Fibroblast of lung (primary cell): ENCODE results near the gene KLHL41. TPM values are rescaled to one million over a fixed set of nuclear protein-coding genes. Genes with fewer than 3 reads are reported as not detected.
"Not testable (repeated sequence)": the region's sequence is repeated elsewhere in the genome, so short reads cannot be mapped to it uniquely, and the experiment has no call there.

ENCODE experiments used
- DNase-seq, 2 donors: peaks; one replicate each; pipeline versions ENCODE4 v3.0.0 to v3.0.0-alpha.2; 2010; ENCODE audit warnings: low read depth in 2 of 2
- H2AFZ ChIP-seq: 2 replicates; pipeline ENCODE4 v1.5.1; 2012; ENCODE audit warnings: low read length, control low read depth, inconsistent platforms
- H3K27ac ChIP-seq: 2 replicates; pipeline ENCODE4 v1.5.1; 2011; ENCODE audit warnings: low read length, control low read depth; ENCODE audit not compliant: insufficient read depth
- H3K27me3 ChIP-seq: 2 replicates; pipeline ENCODE4 v1.5.1; 2011; ENCODE audit warnings: mild to moderate bottlenecking, low read length; ENCODE audit not compliant: control insufficient read depth, insufficient read depth
- H3K36me3 ChIP-seq: 2 replicates; pipeline ENCODE4 v1.5.1; 2011; ENCODE audit warnings: low read length; ENCODE audit not compliant: control insufficient read depth, insufficient read depth
- H3K4me1 ChIP-seq: 2 replicates; pipeline ENCODE4 v1.5.1; 2011; ENCODE audit warnings: low read length; ENCODE audit not compliant: control insufficient read depth, insufficient read depth; ENCODE audit errors: extremely low read depth
- H3K4me2 ChIP-seq: 2 replicates; pipeline ENCODE4 v1.5.1; 2011; ENCODE audit warnings: low read length, control low read depth; ENCODE audit not compliant: insufficient read depth; ENCODE audit errors: extremely low read depth
- H3K4me3 ChIP-seq, 4 experiments: fragments of 200-600 bp in 1 of 4; sonication (generic) in 1 of 4; replicated peaks in 1 of 4; 2 replicates each; pipeline ENCODE4 v1.5.1; 2011 to 2016; ENCODE audit warnings: low read length in 4 of 4, low read depth in 3 of 4, mild to moderate bottlenecking in 3 of 4, control low read depth in 2 of 4, inconsistent platforms in 1 of 4, mixed read lengths in 1 of 4; ENCODE audit not compliant: insufficient read depth in 1 of 4; ENCODE audit errors: control extremely low read depth in 1 of 4
- H3K79me2 ChIP-seq: 2 replicates; pipeline ENCODE4 v1.5.1; 2012; ENCODE audit warnings: mild to moderate bottlenecking, low read length, inconsistent platforms; ENCODE audit not compliant: control insufficient read depth, insufficient read depth
- H3K9ac ChIP-seq: 2 replicates; pipeline ENCODE4 v1.5.1; 2011; ENCODE audit warnings: mild to moderate bottlenecking, low read length, control low read depth; ENCODE audit not compliant: insufficient read depth
- H3K9me3 ChIP-seq: 2 replicates; pipeline ENCODE4 v1.5.1; 2012; ENCODE audit warnings: low read depth, low read length; ENCODE audit not compliant: control insufficient read depth, insufficient read depth
- H4K20me1 ChIP-seq: 2 replicates; pipeline ENCODE4 v1.5.1; 2011; ENCODE audit warnings: low read length; ENCODE audit not compliant: control insufficient read depth, insufficient read depth; ENCODE audit errors: extremely low read depth
- CTCF ChIP-seq, 2 donors: IDR thresholded peaks in 1 of 2; conservative IDR thresholded peaks in 1 of 2; 1 replicate in 1 of 2; 2 replicates in 1 of 2; pipeline ENCODE4 v1.5.1; 2011 to 2012; ENCODE audit warnings: low read length in 2 of 2, control low read depth in 1 of 2, inconsistent platforms in 1 of 2, low read depth in 1 of 2, mild to moderate bottlenecking in 1 of 2
- EZH2 ChIP-seq: IDR thresholded peaks from 2 replicates; pipeline ENCODE4 v1.5.1; 2012; ENCODE audit warnings: low read length, control low read depth, mild to moderate bottlenecking; ENCODE audit errors: missing control alignments
- polyA plus RNA-seq, 2 donors: library from polyadenylated mRNA; depleted of rRNA in 1 of 2; stranded (reverse) in 1 of 2; unstranded in 1 of 2; fragments of >200 nt; gene quantifications; 2 replicates each; pipeline ENCODE4 v1.2.1, GENCODE V29; 2011 to 2012; ENCODE audit warnings: missing spikeins in 1 of 2
- total RNA-seq: library from RNA; depleted of rRNA; stranded (reverse); fragments of >200 nt; gene quantifications from 2 replicates; pipeline ENCODE4 v1.2.1, GENCODE V29; 2014

Gene KLHL41
- total and polyA plus RNA-seq, 2 donors (not counting 1 experiment from before 2014, with no cell fraction given) = 1.2 to 3.8 TPM

- no peaks in the 10 kb centered on the region for H3K27me3 ChIP-seq
- H3K4me1 ChIP-seq = no peaks in the 10 kb centered on the region
- TF ChIP-seq EZH2 (no peak), CTCF (conservative IDR thresholded peaks at IDR 0.05 in 1 of 2, IDR thresholded peaks at IDR 0.05 in 1 of 2; ENCODE audit: low read depth in 1 of 2, low read length in 2 of 2) (no peak)
- H3K9me3 ChIP-seq = no peaks in the 10 kb centered on the region
- H2AFZ ChIP-seq = no peak overlapping the region
- H3K4me3 ChIP-seq = no peak overlapping the region
- H3K4me2 ChIP-seq = no peak overlapping the region
- H3K36me3 ChIP-seq = no peaks in the 10 kb centered on the region
- H3K27ac ChIP-seq = no peak overlapping the region
- H3K79me2 ChIP-seq = no peaks in the 10 kb centered on the region
- H3K9ac ChIP-seq = no peak overlapping the region
- no peaks in the 10 kb centered on the region for H4K20me1 ChIP-seq
- no peak for DNase-seq
These were observed 56.2 kb downstream of the KLHL41 start for GRCh38 chr2:169565686-169566085.

GRCh38 chr2:169569948-169570347 is 60.4 kb downstream of the KLHL41 start:
- H3K27me3 ChIP-seq = no peaks in the 10 kb centered on the region
- no peak overlapping the region for H3K9ac ChIP-seq
- H3K79me2 ChIP-seq = peaks cover 16% of the 10 kb centered on the region
- H3K9me3 ChIP-seq = no peaks in the 10 kb centered on the region
- DNase-seq = no peak
- no peak overlapping the region for H3K4me2 ChIP-seq
- TF ChIP-seq EZH2 = no peak
- no peak for TF ChIP-seq CTCF (conservative IDR thresholded peaks at IDR 0.05 in 1 of 2, IDR thresholded peaks at IDR 0.05 in 1 of 2; ENCODE audit: low read depth in 1 of 2, low read length in 2 of 2)
- no peak overlapping the region for H3K27ac ChIP-seq
- no peaks in the 10 kb centered on the region for H3K4me1 ChIP-seq
- H4K20me1 ChIP-seq = no peaks in the 10 kb centered on the region
- no peak overlapping the region for H3K4me3 ChIP-seq
- no peak overlapping the region for H2AFZ ChIP-seq
- no peaks in the 10 kb centered on the region for H3K36me3 ChIP-seq

- not testable (repeated sequence) for H3K4me1 ChIP-seq, H4K20me1 ChIP-seq, H3K36me3 ChIP-seq, H3K4me3 ChIP-seq, H3K9me3 ChIP-seq, H2AFZ ChIP-seq, H3K27me3 ChIP-seq, H3K9ac ChIP-seq, DNase-seq, H3K27ac ChIP-seq, H3K4me2 ChIP-seq
- H3K79me2 ChIP-seq = peaks cover 16% of the 10 kb centered on the region
These were observed 61.2 kb downstream of the KLHL41 start for GRCh38 chr2:169570752-169571151.
